ENCODE results near the gene ATP9B. TPM values are rescaled to one million over a fixed set of nuclear protein-coding genes. Genes with fewer than 3 reads are reported as not detected.

The ATP9B gene
- total RNA-seq, 1 experiment from 2014 or later = 25.6 TPM

DNA sequence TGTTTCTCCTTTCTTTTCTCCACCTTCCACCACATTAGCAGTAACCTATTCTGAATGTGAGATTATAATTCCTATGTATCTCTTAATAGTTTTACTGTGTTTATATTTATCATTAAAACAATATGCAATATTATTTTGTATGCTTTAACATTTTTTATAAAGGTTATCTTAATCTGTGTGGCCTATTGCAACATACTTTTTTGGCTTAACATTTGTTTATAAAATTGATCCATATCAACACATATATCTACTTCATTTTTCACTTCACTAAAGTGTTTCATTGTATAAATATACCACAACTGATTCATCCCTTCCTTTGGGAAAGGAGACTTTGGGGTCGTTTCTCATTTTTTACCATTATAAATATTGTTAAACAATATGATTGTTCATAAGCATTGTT lies 48.6 kb downstream of the ATP9B start:
- no TSS peak for BruUV-seq (replicated peaks)
- Mint-ChIP-seq H3K36me3 (ENCODE audit: insufficient read depth, unreplicated experiment) (no peaks in the 10 kb centered on the region), H3K27ac (ENCODE audit: unreplicated experiment) (no peak overlapping the region), H3K27me3 (ENCODE audit: unreplicated experiment) (no peaks in the 10 kb centered on the region), H3K4me3 (ENCODE audit: low read depth, unreplicated experiment) (no peak overlapping the region), H3K9me3 (ENCODE audit: low read depth, unreplicated experiment) (no peaks in the 10 kb centered on the region), H3K4me1 (ENCODE audit: low read depth, unreplicated experiment) (peaks cover 8% of the 10 kb centered on the region)
- CTCF ChIA-PET = no interaction called here
- TF ChIP-seq, protein P1, sequence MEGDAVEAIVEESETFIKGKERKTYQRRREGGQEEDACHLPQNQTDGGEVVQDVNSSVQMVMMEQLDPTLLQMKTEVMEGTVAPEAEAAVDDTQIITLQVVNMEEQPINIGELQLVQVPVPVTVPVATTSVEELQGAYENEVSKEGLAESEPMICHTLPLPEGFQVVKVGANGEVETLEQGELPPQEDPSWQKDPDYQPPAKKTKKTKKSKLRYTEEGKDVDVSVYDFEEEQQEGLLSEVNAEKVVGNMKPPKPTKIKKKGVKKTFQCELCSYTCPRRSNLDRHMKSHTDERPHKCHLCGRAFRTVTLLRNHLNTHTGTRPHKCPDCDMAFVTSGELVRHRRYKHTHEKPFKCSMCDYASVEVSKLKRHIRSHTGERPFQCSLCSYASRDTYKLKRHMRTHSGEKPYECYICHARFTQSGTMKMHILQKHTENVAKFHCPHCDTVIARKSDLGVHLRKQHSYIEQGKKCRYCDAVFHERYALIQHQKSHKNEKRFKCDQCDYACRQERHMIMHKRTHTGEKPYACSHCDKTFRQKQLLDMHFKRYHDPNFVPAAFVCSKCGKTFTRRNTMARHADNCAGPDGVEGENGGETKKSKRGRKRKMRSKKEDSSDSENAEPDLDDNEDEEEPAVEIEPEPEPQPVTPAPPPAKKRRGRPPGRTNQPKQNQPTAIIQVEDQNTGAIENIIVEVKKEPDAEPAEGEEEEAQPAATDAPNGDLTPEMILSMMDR (IDR thresholded peaks at IDR 0.05; ENCODE audit: unreplicated experiment) = no peak
- intact Hi-C loops (cut with micrococcal nuclease; ENCODE audit: unreplicated experiment) = no loop called here
- no peak for DNase-seq

GRCh38 chr18:79118797-79119196 lies 49.6 kb downstream of the ATP9B start:
- TF ChIP-seq, protein P1 (IDR thresholded peaks at IDR 0.05; ENCODE audit: unreplicated experiment) = no peak
- Mint-ChIP-seq H3K27ac (ENCODE audit: unreplicated experiment) (no peak overlapping the region), H3K9me3 (ENCODE audit: low read depth, unreplicated experiment) (no peaks in the 10 kb centered on the region), H3K4me1 (ENCODE audit: low read depth, unreplicated experiment) (peaks cover 8% of the 10 kb centered on the region), H3K4me3 (ENCODE audit: low read depth, unreplicated experiment) (no peak overlapping the region), H3K27me3 (ENCODE audit: unreplicated experiment) (no peaks in the 10 kb centered on the region), H3K36me3 (ENCODE audit: insufficient read depth, unreplicated experiment) (no peaks in the 10 kb centered on the region)
- intact Hi-C loops (cut with micrococcal nuclease; ENCODE audit: unreplicated experiment) = no loop called here
- CTCF ChIA-PET = interaction anchor here (0.7 kb wide), 1 partner anchor 24 kb away, joined by 5 read pairs; no protein-coding TSS in a partner anchor
- BruUV-seq (replicated peaks) = no TSS peak
- DNase-seq = no peak

DNA sequence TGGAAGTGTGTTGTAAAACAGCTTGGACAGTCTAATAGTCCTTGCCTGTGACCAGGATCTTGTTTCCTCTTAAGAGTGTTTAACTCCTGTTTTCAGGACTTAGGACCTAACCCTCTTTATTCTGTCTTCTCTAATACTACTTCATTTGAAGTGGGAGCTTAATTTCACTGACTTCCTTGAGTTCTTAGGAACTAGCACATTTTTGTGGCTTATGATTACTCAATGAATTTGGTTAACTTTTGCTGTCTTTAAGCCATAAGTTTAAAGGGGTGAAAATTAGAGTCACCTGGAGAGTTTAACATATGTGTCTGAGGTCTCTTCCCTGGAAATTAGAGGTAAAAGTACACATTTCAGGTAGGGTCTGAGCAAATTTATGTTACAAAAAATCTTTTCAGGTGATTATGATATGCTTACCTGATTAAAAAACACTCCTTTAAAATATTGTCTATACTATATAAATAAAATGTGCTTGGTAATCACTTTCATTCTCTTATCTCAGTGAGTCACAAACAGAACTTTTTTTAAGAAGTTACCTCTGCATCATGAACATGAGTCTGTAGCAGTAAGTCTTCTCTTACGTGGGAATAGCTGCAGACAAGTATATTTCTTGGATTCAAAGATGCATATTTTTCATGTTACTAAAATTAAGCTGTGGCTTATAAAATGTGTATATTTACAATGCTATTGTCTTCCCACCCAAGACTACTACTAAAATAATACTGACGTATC lies 52.7 kb downstream of the ATP9B start:
- H3K27ac Mint-ChIP-seq (ENCODE audit: unreplicated experiment) = no peak overlapping the region
- no peak overlapping the region for H3K4me3 Mint-ChIP-seq (ENCODE audit: low read depth, unreplicated experiment)
- no peaks in the 10 kb centered on the region for H3K27me3 Mint-ChIP-seq (ENCODE audit: unreplicated experiment)
- TF ChIP-seq, protein P1 (IDR thresholded peaks at IDR 0.05; ENCODE audit: unreplicated experiment) = no peak
- peaks cover 8% of the 10 kb centered on the region for H3K4me1 Mint-ChIP-seq (ENCODE audit: low read depth, unreplicated experiment)
- H3K9me3 Mint-ChIP-seq (ENCODE audit: low read depth, unreplicated experiment) = no peaks in the 10 kb centered on the region
- no peaks in the 10 kb centered on the region for H3K36me3 Mint-ChIP-seq (ENCODE audit: insufficient read depth, unreplicated experiment)
- BruUV-seq (replicated peaks) = no TSS peak
- CTCF ChIA-PET = no interaction called here
- intact Hi-C loops (cut with micrococcal nuclease; ENCODE audit: unreplicated experiment) = no loop called here
- no peak for DNase-seq

GRCh38 chr18:79123948-79124347 lies 54.8 kb downstream of the ATP9B start:
- H3K27ac Mint-ChIP-seq (ENCODE audit: unreplicated experiment) = no peak overlapping the region
- intact Hi-C loops (cut with micrococcal nuclease; ENCODE audit: unreplicated experiment) = no loop called here
- DNase-seq = no peak

More at GRCh38 chr18:79123948-79124347, 54.8 kb downstream of the ATP9B start:
- BruUV-seq (replicated peaks) = no TSS peak
- Mint-ChIP-seq H3K4me1 (ENCODE audit: low read depth, unreplicated experiment) (no peaks in the 10 kb centered on the region), H3K27me3 (ENCODE audit: unreplicated experiment) (no peaks in the 10 kb centered on the region), H3K36me3 (ENCODE audit: insufficient read depth, unreplicated experiment) (no peaks in the 10 kb centered on the region), H3K9me3 (ENCODE audit: low read depth, unreplicated experiment) (no peaks in the 10 kb centered on the region), H3K4me3 (ENCODE audit: low read depth, unreplicated experiment) (no peak overlapping the region)
- CTCF ChIA-PET = no interaction called here
- TF ChIP-seq, protein P1 (IDR thresholded peaks at IDR 0.05; ENCODE audit: unreplicated experiment) = no peak
